ENCODE measurements around the gene SORT1. TPM values are rescaled to one million over a fixed set of nuclear protein-coding genes. Genes with fewer than 3 reads are reported as not detected.

Gene SORT1
- total and polyA plus RNA-seq, 4 donors: 1.0 to 10.6 (median 3.4) TPM

DNA sequence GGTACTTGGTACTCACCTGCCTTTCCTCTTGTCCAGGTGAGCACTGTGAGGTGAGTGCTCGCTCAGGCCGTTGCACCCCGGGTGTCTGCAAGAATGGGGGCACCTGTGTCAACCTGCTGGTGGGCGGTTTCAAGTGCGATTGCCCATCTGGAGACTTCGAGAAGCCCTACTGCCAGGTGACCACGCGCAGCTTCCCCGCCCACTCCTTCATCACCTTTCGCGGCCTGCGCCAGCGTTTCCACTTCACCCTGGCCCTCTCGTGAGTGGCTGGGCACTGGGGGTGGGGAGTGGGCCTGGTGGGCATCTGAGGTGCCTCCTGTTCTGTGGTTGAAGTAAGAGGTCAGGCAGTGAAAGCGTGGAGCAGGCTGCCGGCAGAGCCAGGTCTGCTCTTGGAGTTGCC lies 136.7 kb downstream of the SORT1 start (continued):
- TF ChIP-seq EGR1 (IDR thresholded peaks at IDR 0.05; ENCODE audit: low read depth in 2 of 2): no peak
- no peak for TF ChIP-seq HNF4G (IDR thresholded peaks at IDR 0.05)

DNA sequence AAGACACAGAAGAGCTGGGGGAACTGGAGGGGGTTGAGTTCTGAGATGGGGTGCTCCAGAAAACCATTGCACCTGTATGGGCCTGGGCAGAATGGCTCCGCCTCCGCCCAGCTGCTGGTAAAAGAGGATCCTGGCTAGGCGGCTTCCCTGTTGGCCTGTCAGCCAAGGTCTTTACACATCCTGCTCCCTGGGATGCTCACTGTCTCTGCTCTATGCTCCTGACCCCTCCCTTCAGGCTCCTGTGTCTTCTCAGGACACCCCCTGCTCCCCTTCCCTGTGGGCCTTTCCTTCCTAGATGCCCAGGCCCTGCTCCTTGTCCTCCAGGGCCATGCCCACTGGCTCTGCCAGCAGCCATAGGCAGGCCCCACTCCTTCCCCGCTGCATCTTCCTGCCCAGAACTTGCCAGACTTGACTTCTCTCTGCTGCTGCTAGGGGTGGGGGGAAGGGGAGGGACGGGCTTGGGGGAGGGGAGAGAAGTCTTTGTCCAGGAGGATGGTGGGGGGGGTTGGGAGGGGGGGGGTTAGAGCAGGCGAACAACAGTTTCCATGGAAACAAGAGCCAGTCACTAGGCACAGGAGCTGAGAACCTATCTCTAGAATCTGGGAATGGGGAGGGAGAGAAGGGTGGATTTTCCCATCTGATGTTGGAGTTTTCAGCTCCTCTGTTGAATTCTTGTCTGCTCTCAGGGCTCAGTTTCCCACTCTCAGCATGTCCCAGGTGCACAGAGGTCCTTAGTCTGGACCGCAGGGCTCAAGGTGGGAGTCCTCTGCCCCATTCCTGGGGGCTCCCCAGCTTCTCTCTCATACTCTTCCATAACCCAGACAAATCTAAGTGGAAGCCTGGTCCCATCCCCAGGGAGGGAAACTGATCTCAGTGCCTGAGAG lies 137.8 kb downstream of the SORT1 start:
- H3K9ac ChIP-seq (ENCODE audit: low read depth in 1 of 2, low read length in 2 of 2): no peak overlapping the region
- no peak for TF ChIP-seq RXRA (IDR thresholded peaks at IDR 0.05)
- TF ChIP-seq, protein P1, sequence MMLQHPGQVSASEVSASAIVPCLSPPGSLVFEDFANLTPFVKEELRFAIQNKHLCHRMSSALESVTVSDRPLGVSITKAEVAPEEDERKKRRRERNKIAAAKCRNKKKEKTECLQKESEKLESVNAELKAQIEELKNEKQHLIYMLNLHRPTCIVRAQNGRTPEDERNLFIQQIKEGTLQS (IDR thresholded peaks at IDR 0.05): no peak
- no peak for TF ChIP-seq FOXA2 (IDR thresholded peaks at IDR 0.05)
- TF ChIP-seq, protein P2, sequence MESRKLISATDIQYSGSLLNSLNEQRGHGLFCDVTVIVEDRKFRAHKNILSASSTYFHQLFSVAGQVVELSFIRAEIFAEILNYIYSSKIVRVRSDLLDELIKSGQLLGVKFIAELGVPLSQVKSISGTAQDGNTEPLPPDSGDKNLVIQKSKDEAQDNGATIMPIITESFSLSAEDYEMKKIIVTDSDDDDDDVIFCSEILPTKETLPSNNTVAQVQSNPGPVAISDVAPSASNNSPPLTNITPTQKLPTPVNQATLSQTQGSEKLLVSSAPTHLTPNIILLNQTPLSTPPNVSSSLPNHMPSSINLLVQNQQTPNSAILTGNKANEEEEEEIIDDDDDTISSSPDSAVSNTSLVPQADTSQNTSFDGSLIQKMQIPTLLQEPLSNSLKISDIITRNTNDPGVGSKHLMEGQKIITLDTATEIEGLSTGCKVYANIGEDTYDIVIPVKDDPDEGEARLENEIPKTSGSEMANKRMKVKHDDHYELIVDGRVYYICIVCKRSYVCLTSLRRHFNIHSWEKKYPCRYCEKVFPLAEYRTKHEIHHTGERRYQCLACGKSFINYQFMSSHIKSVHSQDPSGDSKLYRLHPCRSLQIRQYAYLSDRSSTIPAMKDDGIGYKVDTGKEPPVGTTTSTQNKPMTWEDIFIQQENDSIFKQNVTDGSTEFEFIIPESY (IDR thresholded peaks at IDR 0.05): no peak
- TF ChIP-seq, protein P3, sequence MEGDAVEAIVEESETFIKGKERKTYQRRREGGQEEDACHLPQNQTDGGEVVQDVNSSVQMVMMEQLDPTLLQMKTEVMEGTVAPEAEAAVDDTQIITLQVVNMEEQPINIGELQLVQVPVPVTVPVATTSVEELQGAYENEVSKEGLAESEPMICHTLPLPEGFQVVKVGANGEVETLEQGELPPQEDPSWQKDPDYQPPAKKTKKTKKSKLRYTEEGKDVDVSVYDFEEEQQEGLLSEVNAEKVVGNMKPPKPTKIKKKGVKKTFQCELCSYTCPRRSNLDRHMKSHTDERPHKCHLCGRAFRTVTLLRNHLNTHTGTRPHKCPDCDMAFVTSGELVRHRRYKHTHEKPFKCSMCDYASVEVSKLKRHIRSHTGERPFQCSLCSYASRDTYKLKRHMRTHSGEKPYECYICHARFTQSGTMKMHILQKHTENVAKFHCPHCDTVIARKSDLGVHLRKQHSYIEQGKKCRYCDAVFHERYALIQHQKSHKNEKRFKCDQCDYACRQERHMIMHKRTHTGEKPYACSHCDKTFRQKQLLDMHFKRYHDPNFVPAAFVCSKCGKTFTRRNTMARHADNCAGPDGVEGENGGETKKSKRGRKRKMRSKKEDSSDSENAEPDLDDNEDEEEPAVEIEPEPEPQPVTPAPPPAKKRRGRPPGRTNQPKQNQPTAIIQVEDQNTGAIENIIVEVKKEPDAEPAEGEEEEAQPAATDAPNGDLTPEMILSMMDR (IDR thresholded peaks at IDR 0.05; ENCODE audit: low read depth, low read length, missing input control): no peak
- TF ChIP-seq EGR1 (IDR thresholded peaks at IDR 0.05; ENCODE audit: low read depth in 2 of 2): no peak
- no peak for TF ChIP-seq HNF4A (conservative IDR thresholded peaks at IDR 0.05)
- TF ChIP-seq, protein P4, sequence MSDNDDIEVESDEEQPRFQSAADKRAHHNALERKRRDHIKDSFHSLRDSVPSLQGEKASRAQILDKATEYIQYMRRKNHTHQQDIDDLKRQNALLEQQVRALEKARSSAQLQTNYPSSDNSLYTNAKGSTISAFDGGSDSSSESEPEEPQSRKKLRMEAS (IDR thresholded peaks at IDR 0.05): no peak
- no peak for TF ChIP-seq JUND (IDR thresholded peaks at IDR 0.05)
- TF ChIP-seq HNF4G (IDR thresholded peaks at IDR 0.05): no peak
- TF ChIP-seq, protein P5, sequence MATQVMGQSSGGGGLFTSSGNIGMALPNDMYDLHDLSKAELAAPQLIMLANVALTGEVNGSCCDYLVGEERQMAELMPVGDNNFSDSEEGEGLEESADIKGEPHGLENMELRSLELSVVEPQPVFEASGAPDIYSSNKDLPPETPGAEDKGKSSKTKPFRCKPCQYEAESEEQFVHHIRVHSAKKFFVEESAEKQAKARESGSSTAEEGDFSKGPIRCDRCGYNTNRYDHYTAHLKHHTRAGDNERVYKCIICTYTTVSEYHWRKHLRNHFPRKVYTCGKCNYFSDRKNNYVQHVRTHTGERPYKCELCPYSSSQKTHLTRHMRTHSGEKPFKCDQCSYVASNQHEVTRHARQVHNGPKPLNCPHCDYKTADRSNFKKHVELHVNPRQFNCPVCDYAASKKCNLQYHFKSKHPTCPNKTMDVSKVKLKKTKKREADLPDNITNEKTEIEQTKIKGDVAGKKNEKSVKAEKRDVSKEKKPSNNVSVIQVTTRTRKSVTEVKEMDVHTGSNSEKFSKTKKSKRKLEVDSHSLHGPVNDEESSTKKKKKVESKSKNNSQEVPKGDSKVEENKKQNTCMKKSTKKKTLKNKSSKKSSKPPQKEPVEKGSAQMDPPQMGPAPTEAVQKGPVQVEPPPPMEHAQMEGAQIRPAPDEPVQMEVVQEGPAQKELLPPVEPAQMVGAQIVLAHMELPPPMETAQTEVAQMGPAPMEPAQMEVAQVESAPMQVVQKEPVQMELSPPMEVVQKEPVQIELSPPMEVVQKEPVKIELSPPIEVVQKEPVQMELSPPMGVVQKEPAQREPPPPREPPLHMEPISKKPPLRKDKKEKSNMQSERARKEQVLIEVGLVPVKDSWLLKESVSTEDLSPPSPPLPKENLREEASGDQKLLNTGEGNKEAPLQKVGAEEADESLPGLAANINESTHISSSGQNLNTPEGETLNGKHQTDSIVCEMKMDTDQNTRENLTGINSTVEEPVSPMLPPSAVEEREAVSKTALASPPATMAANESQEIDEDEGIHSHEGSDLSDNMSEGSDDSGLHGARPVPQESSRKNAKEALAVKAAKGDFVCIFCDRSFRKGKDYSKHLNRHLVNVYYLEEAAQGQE (IDR thresholded peaks at IDR 0.05): no peak
- no peak for TF ChIP-seq GABPA (IDR thresholded peaks at IDR 0.05 in 1 of 2, conservative IDR thresholded peaks at IDR 0.05 in 1 of 2)
- no peak for TF ChIP-seq FOXA1 (IDR thresholded peaks at IDR 0.05)
- TF ChIP-seq TAF1 (conservative IDR thresholded peaks at IDR 0.05): no peak
- no peak for TF ChIP-seq YY1 (IDR thresholded peaks at IDR 0.05)
- no peak for TF ChIP-seq RAD21 (IDR thresholded peaks at IDR 0.05)
- no peak overlapping the region for H3K27ac ChIP-seq (ENCODE audit: low read depth in 1 of 2, low read length in 2 of 2)
- H3K4me1 ChIP-seq (ENCODE audit: control insufficient read depth in 4 of 4, insufficient read depth in 4 of 4, low read length in 3 of 4): no peaks in the 10 kb centered on the region
- no peaks in the 10 kb centered on the region for H3K27me3 ChIP-seq (ENCODE audit: control insufficient read depth in 4 of 4, insufficient read depth in 4 of 4, low read length in 3 of 4)
- DNase-seq (ENCODE audit: low spot score): no peak
- no peak overlapping the region for H3K4me3 ChIP-seq (ENCODE audit: low read depth in 1 of 3, low read length in 3 of 3)
- no peaks in the 10 kb centered on the region for H3K36me3 ChIP-seq (ENCODE audit: control insufficient read depth in 4 of 4, insufficient read depth in 3 of 4, low read depth in 1 of 4, low read length in 3 of 4)
- H3K9me3 ChIP-seq (ENCODE audit: control insufficient read depth in 4 of 4, low read length in 3 of 4): no peaks in the 10 kb centered on the region
- 82% methylated on average over 7 of the region's 7 CpGs for WGBS

Other genes with a start within 250 kb of the SORT1 start
- gene SARS1, start 184.0 kb downstream of the SORT1 start, total RNA-seq: 100 to 1,000 TPM in 1 of 2 donors, 10 to 100 TPM in 1; 57.5 to 104 TPM
- gene SARS1, start 184.0 kb downstream of the SORT1 start, polyA plus RNA-seq: 100 to 1,000 TPM in 1 of 2 donors, 10 to 100 TPM in 1; 81.8 to 132 TPM
- 1 to 10 TPM; 1.5 to 1.6 TPM for gene CELSR2, start 148.4 kb downstream of the SORT1 start, total RNA-seq
- under 1 TPM; 0.73 to 0.78 TPM for gene CELSR2, start 148.4 kb downstream of the SORT1 start, polyA plus RNA-seq
- 1 to 10 TPM in 1 of 2 donors, under 1 TPM in 1; 0.25 to 2.6 TPM for gene PSRC1, start 114.8 kb downstream of the SORT1 start, total RNA-seq
- 1 to 10 TPM in 1 of 2 donors, under 1 TPM in 1; 0.76 to 1.4 TPM for gene PSRC1, start 114.8 kb downstream of the SORT1 start, polyA plus RNA-seq
- gene MYBPHL, start 90.9 kb downstream of the SORT1 start, total RNA-seq: not detected
- not detected for gene MYBPHL, start 90.9 kb downstream of the SORT1 start, polyA plus RNA-seq
- gene PSMA5, start 28.5 kb upstream of the SORT1 start, total RNA-seq: 10 to 100 TPM; 26.3 to 73.2 TPM
- gene PSMA5, start 28.5 kb upstream of the SORT1 start, polyA plus RNA-seq: 10 to 100 TPM; 62.5 to 88.6 TPM
- 1 to 10 TPM in 1 of 2 donors, under 1 TPM in 1; 0.14 to 4.4 TPM for gene SYPL2, start 68.6 kb upstream of the SORT1 start, total RNA-seq
- gene SYPL2, start 68.6 kb upstream of the SORT1 start, polyA plus RNA-seq: 1 to 10 TPM; 3.0 to 4.7 TPM
- gene ATXN7L2, start 86.0 kb upstream of the SORT1 start, total RNA-seq: 1 to 10 TPM in 1 of 2 donors, under 1 TPM in 1; 0.61 to 1.6 TPM
- gene ATXN7L2, start 86.0 kb upstream of the SORT1 start, polyA plus RNA-seq: 1 to 10 TPM; 1.0 to 1.7 TPM
- 1 to 10 TPM; 2.5 to 2.8 TPM for gene CYB561D1, start 96.2 kb upstream of the SORT1 start, total RNA-seq
- gene CYB561D1, start 96.2 kb upstream of the SORT1 start, polyA plus RNA-seq: 1 to 10 TPM; 1.3 to 1.5 TPM
- 1 to 10 TPM in 1 of 2 donors, under 1 TPM in 1; 0.75 to 4.6 TPM for gene AMIGO1, start 111.8 kb upstream of the SORT1 start, total RNA-seq
- 1 to 10 TPM; 1.7 to 2.0 TPM for gene AMIGO1, start 111.8 kb upstream of the SORT1 start, polyA plus RNA-seq
- not detected for gene GPR61, start 142.0 kb upstream of the SORT1 start, total RNA-seq
- under 1 TPM in 1 of 2 donors, not detected in 1; 0.32 TPM for gene GPR61, start 142.0 kb upstream of the SORT1 start, polyA plus RNA-seq
- gene GNAI3, start 150.7 kb upstream of the SORT1 start, total RNA-seq: 1 to 10 TPM; 6.4 to 6.5 TPM
- gene GNAI3, start 150.7 kb upstream of the SORT1 start, polyA plus RNA-seq: 1 to 10 TPM; 1.9 to 2.2 TPM
- gene GNAT2, start 221.7 kb upstream of the SORT1 start, total RNA-seq: under 1 TPM; 0.09 to 0.17 TPM
- under 1 TPM in 1 of 2 donors, not detected in 1; 0.17 TPM for gene GNAT2, start 221.7 kb upstream of the SORT1 start, polyA plus RNA-seq
- gene AMPD2, start 221.9 kb upstream of the SORT1 start, total RNA-seq: 10 to 100 TPM; 19.2 to 87.4 TPM
- 10 to 100 TPM; 20.2 to 25.2 TPM for gene AMPD2, start 221.9 kb upstream of the SORT1 start, polyA plus RNA-seq

All from liver (tissue), 9 donors.